Lower leg skin (tissue), 3 donors: ENCODE data around the gene NUDT3.

ENCODE experiments used
- POLR2A ChIP-seq, 2 donors: fragments of 450-650 bp; IDR thresholded peaks; one replicate each; pipeline ENCODE4 v1.6.1; 2016 to 2017; ENCODE audit warnings: antibody characterized with exemption in 2 of 2, mild to moderate bottlenecking in 1 of 2, moderate library complexity in 1 of 2
- TF ChIP-seq, protein P1 (sequence below), 3 donors: fragments of 450-650 bp; IDR thresholded peaks; one replicate each; pipeline ENCODE4 v1.5.1; 2016; ENCODE audit warnings: antibody characterized with exemption in 3 of 3, mild to moderate bottlenecking in 3 of 3, moderate library complexity in 2 of 3

GRCh38 chr6:34316431-34317171 lies 75.9 kb downstream of the NUDT3 start:
- TF ChIP-seq POLR2A (IDR thresholded peaks at IDR 0.05) = no peak
- TF ChIP-seq, protein P1, sequence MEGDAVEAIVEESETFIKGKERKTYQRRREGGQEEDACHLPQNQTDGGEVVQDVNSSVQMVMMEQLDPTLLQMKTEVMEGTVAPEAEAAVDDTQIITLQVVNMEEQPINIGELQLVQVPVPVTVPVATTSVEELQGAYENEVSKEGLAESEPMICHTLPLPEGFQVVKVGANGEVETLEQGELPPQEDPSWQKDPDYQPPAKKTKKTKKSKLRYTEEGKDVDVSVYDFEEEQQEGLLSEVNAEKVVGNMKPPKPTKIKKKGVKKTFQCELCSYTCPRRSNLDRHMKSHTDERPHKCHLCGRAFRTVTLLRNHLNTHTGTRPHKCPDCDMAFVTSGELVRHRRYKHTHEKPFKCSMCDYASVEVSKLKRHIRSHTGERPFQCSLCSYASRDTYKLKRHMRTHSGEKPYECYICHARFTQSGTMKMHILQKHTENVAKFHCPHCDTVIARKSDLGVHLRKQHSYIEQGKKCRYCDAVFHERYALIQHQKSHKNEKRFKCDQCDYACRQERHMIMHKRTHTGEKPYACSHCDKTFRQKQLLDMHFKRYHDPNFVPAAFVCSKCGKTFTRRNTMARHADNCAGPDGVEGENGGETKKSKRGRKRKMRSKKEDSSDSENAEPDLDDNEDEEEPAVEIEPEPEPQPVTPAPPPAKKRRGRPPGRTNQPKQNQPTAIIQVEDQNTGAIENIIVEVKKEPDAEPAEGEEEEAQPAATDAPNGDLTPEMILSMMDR (IDR thresholded peaks at IDR 0.05) = no peak
